ENCODE measurements around the gene GAB3.

Gene GAB3

GRCh38 chrX:154733066-154733425, 17.8 kb downstream of the GAB3 start:
- no peak for TF ChIP-seq CTCF (IDR thresholded peaks at IDR 0.05)

GRCh38 chrX:154732421-154733065, 18.3 kb downstream of the GAB3 start:
- TF ChIP-seq CTCF (IDR thresholded peaks at IDR 0.05) = no peak

- TF ChIP-seq CTCF (IDR thresholded peaks at IDR 0.05) = no peak
These were observed 19.0 kb downstream of the GAB3 start for GRCh38 chrX:154731881-154732280.

GRCh38 chrX:154731184-154731583, 19.7 kb downstream of the GAB3 start:
- TF ChIP-seq CTCF (IDR thresholded peaks at IDR 0.05) = no peak

GRCh38 chrX:154730253-154730891, 20.5 kb downstream of the GAB3 start:
- TF ChIP-seq CTCF (IDR thresholded peaks at IDR 0.05) = no peak

- TF ChIP-seq CTCF (IDR thresholded peaks at IDR 0.05) = no peak
These were observed 21.4 kb downstream of the GAB3 start for GRCh38 chrX:154729439-154729838.

GRCh38 chrX:154728431-154729190, 22.3 kb downstream of the GAB3 start:
- no peak for TF ChIP-seq CTCF (IDR thresholded peaks at IDR 0.05)
